ENCODE results near the gene RNF114. TPM values are rescaled to one million over a fixed set of nuclear protein-coding genes. Genes with fewer than 3 reads are reported as not detected.
"Not testable (repeated sequence)": the region's sequence is repeated elsewhere in the genome, so short reads cannot be mapped to it uniquely, and the experiment has no call there.

RNF114 gene
- polyA plus RNA-seq, 1 donor (not counting 4 experiments of a cell fraction or from before 2014, with no cell fraction given), result 58.4 TPM

DNA sequence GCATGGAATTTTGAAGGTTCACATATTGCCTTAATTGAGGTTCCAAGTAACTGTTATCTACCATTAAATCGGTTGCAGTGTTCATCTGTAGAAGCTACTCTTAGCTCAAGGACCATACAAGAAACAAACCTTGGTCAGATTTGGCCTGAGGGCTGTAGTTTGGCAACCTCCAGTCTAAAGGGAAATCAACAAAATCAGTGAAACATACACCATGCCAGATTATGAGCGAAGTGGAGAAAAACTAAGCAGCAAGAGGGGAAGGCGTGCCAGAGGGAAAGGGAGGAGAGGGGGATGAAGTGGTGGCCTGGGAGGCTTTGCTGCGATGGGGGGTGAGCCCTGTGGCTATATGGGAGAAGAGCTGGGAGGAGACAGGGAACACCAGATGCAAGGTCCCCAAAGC, 37.8 kb downstream of the RNF114 start:
- FAIRE-seq (no peak), DNase-seq (ENCODE audit: low read depth, low spot score) (no peak)
- H2AFZ ChIP-seq (ENCODE audit: control insufficient read depth, low read length), result no peak overlapping the region
- peaks cover 16% of the 10 kb centered on the region for H3K4me1 ChIP-seq (ENCODE audit: control insufficient read depth, extremely low read depth, insufficient read depth, low read length)
- no peaks in the 10 kb centered on the region for H3K27me3 ChIP-seq (ENCODE audit: control insufficient read depth, extremely low read depth, insufficient read depth, low read length)
- H3K79me2 ChIP-seq (ENCODE audit: control insufficient read depth, insufficient read depth, low read length), result no peaks in the 10 kb centered on the region
- H3K4me3 ChIP-seq (ENCODE audit: control insufficient read depth in 2 of 3, extremely low read depth in 1 of 3, insufficient read depth in 2 of 3, low read depth in 1 of 3, low read length in 3 of 3), result no peak overlapping the region
- TF ChIP-seq, protein P1, sequence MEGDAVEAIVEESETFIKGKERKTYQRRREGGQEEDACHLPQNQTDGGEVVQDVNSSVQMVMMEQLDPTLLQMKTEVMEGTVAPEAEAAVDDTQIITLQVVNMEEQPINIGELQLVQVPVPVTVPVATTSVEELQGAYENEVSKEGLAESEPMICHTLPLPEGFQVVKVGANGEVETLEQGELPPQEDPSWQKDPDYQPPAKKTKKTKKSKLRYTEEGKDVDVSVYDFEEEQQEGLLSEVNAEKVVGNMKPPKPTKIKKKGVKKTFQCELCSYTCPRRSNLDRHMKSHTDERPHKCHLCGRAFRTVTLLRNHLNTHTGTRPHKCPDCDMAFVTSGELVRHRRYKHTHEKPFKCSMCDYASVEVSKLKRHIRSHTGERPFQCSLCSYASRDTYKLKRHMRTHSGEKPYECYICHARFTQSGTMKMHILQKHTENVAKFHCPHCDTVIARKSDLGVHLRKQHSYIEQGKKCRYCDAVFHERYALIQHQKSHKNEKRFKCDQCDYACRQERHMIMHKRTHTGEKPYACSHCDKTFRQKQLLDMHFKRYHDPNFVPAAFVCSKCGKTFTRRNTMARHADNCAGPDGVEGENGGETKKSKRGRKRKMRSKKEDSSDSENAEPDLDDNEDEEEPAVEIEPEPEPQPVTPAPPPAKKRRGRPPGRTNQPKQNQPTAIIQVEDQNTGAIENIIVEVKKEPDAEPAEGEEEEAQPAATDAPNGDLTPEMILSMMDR (optimal IDR thresholded peaks at IDR 0.05 in 1 of 3, IDR thresholded peaks at IDR 0.05 in 1 of 3, conservative IDR thresholded peaks at IDR 0.05 in 1 of 3; ENCODE audit: extremely low read depth in 1 of 3, insufficient read depth in 2 of 3, low read length in 3 of 3), result no peak
- TF ChIP-seq EZH2 (IDR thresholded peaks at IDR 0.05; ENCODE audit: low read length), result no peak
- no peaks in the 10 kb centered on the region for H3K9me3 ChIP-seq (ENCODE audit: control insufficient read depth, low read depth, low read length)
- dilution Hi-C loops (cut with MboI; ENCODE audit: extremely low pct_ligation_motif_present, low sequenced_read_pairs), result no loop called here
- no peaks in the 10 kb centered on the region for H3K36me3 ChIP-seq (ENCODE audit: control insufficient read depth in 2 of 2, extremely low read depth in 1 of 2, insufficient read depth in 2 of 2, low read length in 2 of 2)
- H3K9me1 ChIP-seq (ENCODE audit: control insufficient read depth, extremely low read depth, insufficient read depth, low read length), result no peaks in the 10 kb centered on the region
- H4K20me1 ChIP-seq (ENCODE audit: control insufficient read depth, extremely low read depth, insufficient read depth, low read length), result no peaks in the 10 kb centered on the region
- H3K9ac ChIP-seq (ENCODE audit: control insufficient read depth, extremely low read depth, insufficient read depth, low read length), result no peak overlapping the region
- no peak overlapping the region for H3K27ac ChIP-seq (ENCODE audit: control insufficient read depth, insufficient read depth, low read length)
- H3K4me2 ChIP-seq (ENCODE audit: control insufficient read depth, extremely low read depth, insufficient read depth, low read depth, low read length), result no peak overlapping the region

DNA sequence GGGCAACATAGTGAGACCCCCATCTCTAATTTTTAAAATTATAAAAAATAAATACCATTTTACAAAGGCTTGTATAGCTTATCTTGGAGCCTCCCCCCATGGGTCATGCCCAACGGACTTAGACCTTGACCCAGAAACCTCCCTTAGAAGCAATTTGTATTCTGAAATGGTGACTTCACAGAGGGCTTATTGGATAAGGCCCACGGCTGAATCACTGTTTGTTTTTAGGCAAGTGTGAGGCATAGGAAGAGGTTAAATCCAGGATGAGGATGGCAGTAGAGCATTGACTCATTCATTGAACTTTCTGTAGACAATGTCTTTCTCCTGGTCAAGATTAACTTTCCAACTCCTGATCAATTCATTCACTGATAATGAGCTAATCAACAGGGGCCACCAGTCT, 40.3 kb downstream of the RNF114 start:
- H3K9me1 ChIP-seq (ENCODE audit: control insufficient read depth, extremely low read depth, insufficient read depth, low read length), result no peaks in the 10 kb centered on the region
- DNase-seq (ENCODE audit: low read depth, low spot score), result no peak
- peaks cover 2% of the 10 kb centered on the region for H3K4me1 ChIP-seq (ENCODE audit: control insufficient read depth, extremely low read depth, insufficient read depth, low read length)
- no peaks in the 10 kb centered on the region for H3K79me2 ChIP-seq (ENCODE audit: control insufficient read depth, insufficient read depth, low read length)
- TF ChIP-seq EZH2 (IDR thresholded peaks at IDR 0.05; ENCODE audit: low read length), result no peak
- TF ChIP-seq, protein P1 (optimal IDR thresholded peaks at IDR 0.05 in 1 of 3, IDR thresholded peaks at IDR 0.05 in 1 of 3, conservative IDR thresholded peaks at IDR 0.05 in 1 of 3; ENCODE audit: extremely low read depth in 1 of 3, insufficient read depth in 2 of 3, low read length in 3 of 3), result no peak
- no peak overlapping the region for H2AFZ ChIP-seq (ENCODE audit: control insufficient read depth, low read length)
- H3K4me2 ChIP-seq (ENCODE audit: control insufficient read depth, extremely low read depth, insufficient read depth, low read depth, low read length), result no peak overlapping the region
- H3K4me3 ChIP-seq (ENCODE audit: control insufficient read depth in 2 of 3, extremely low read depth in 1 of 3, insufficient read depth in 2 of 3, low read depth in 1 of 3, low read length in 3 of 3), result no peak overlapping the region
- no peak overlapping the region for H3K9ac ChIP-seq (ENCODE audit: control insufficient read depth, extremely low read depth, insufficient read depth, low read length)
- H4K20me1 ChIP-seq (ENCODE audit: control insufficient read depth, extremely low read depth, insufficient read depth, low read length), result no peaks in the 10 kb centered on the region
- H3K9me3 ChIP-seq (ENCODE audit: control insufficient read depth, low read depth, low read length), result no peaks in the 10 kb centered on the region
- dilution Hi-C loops (cut with MboI; ENCODE audit: extremely low pct_ligation_motif_present, low sequenced_read_pairs), result no loop called here
- FAIRE-seq, result no peak
- H3K36me3 ChIP-seq (ENCODE audit: control insufficient read depth in 2 of 2, extremely low read depth in 1 of 2, insufficient read depth in 2 of 2, low read length in 2 of 2), result no peaks in the 10 kb centered on the region
- H3K27me3 ChIP-seq (ENCODE audit: control insufficient read depth, extremely low read depth, insufficient read depth, low read length), result peaks cover 11% of the 10 kb centered on the region
- no peak overlapping the region for H3K27ac ChIP-seq (ENCODE audit: control insufficient read depth, insufficient read depth, low read length)

GRCh38 chr20:49977740-49978139, 41.5 kb downstream of the RNF114 start:
- H3K27ac ChIP-seq (ENCODE audit: control insufficient read depth, insufficient read depth, low read length); H3K4me1 ChIP-seq (ENCODE audit: control insufficient read depth, extremely low read depth, insufficient read depth, low read length); DNase-seq (ENCODE audit: low read depth, low spot score); dilution Hi-C loops (cut with MboI; ENCODE audit: extremely low pct_ligation_motif_present, low sequenced_read_pairs); H3K9me1 ChIP-seq (ENCODE audit: control insufficient read depth, extremely low read depth, insufficient read depth, low read length); H3K9me3 ChIP-seq (ENCODE audit: control insufficient read depth, low read depth, low read length); H3K4me3 ChIP-seq (ENCODE audit: control insufficient read depth in 2 of 3, extremely low read depth in 1 of 3, insufficient read depth in 2 of 3, low read depth in 1 of 3, low read length in 3 of 3); H3K36me3 ChIP-seq (ENCODE audit: control insufficient read depth in 2 of 2, extremely low read depth in 1 of 2, insufficient read depth in 2 of 2, low read length in 2 of 2); H3K4me2 ChIP-seq (ENCODE audit: control insufficient read depth, extremely low read depth, insufficient read depth, low read depth, low read length); H4K20me1 ChIP-seq (ENCODE audit: control insufficient read depth, extremely low read depth, insufficient read depth, low read length); H3K9ac ChIP-seq (ENCODE audit: control insufficient read depth, extremely low read depth, insufficient read depth, low read length); H3K79me2 ChIP-seq (ENCODE audit: control insufficient read depth, insufficient read depth, low read length); FAIRE-seq; H2AFZ ChIP-seq (ENCODE audit: control insufficient read depth, low read length): not testable (repeated sequence)
- peaks cover 21% of the 10 kb centered on the region for H3K27me3 ChIP-seq (ENCODE audit: control insufficient read depth, extremely low read depth, insufficient read depth, low read length)
